Mucosa of gallbladder (tissue), 1 donor: ENCODE measurements around the gene CAD. TPM values are rescaled to one million over a fixed set of nuclear protein-coding genes. Genes with fewer than 3 reads are reported as not detected.
"Not testable (repeated sequence)": the region's sequence is repeated elsewhere in the genome, so short reads cannot be mapped to it uniquely, and the experiment has no call there.

Experiments
- DNase-seq: peaks from one replicate; pipeline ENCODE4 v3.0.0-alpha.2; 2020; ENCODE audit warnings: low spot score
- total RNA-seq: library from RNA; stranded (reverse); gene quantifications from one replicate; pipeline ENCODE4 v1.2.1, GENCODE V29; 2021
- donor health status: DM: no; HTN: no; CAD: no.

Gene CAD
- total RNA-seq, result 26.7 TPM

- DNase-seq, result peak; percentile 85
Measured at GRCh38 chr2:27217173-27218121, at the start of gene CAD. Gene CAD, plus strand, starts transcription at chr2:27217369. Its CDS starts 183 bp downstream, at chr2:27217552.

GRCh38 chr2:27170581-27171337 is 46.4 kb upstream of the CAD start:
- no peak for DNase-seq

GRCh38 chr2:27171351-27171848 is 45.8 kb upstream of the CAD start:
- DNase-seq, result no peak

GRCh38 chr2:27174638-27175037 is 42.5 kb upstream of the CAD start:
- DNase-seq, result no peak

- no peak for DNase-seq
Measured at GRCh38 chr2:27175330-27175729, 41.8 kb upstream of the CAD start.

GRCh38 chr2:27175781-27176180 is 41.4 kb upstream of the CAD start:
- DNase-seq, result not testable (repeated sequence)

- no peak for DNase-seq
Measured at GRCh38 chr2:27177441-27178351, 39.5 kb upstream of the CAD start.

GRCh38 chr2:27178469-27178868 is 38.7 kb upstream of the CAD start:
- DNase-seq, result no peak

GRCh38 chr2:27179344-27180000 is 37.7 kb upstream of the CAD start:
- no peak for DNase-seq

- no peak for DNase-seq
Measured at GRCh38 chr2:27182346-27182745, 34.8 kb upstream of the CAD start.

GRCh38 chr2:27184115-27184514 is 33.1 kb upstream of the CAD start:
- no peak for DNase-seq

- peak; percentile 36 for DNase-seq
Measured at GRCh38 chr2:27185331-27186026, 31.7 kb upstream of the CAD start.

GRCh38 chr2:27186613-27187345 is 30.4 kb upstream of the CAD start:
- no peak for DNase-seq

GRCh38 chr2:27189989-27190388 is 27.2 kb upstream of the CAD start:
- no peak for DNase-seq

- DNase-seq, result peak; percentile 58
Measured at GRCh38 chr2:27191070-27191829, 25.9 kb upstream of the CAD start.

GRCh38 chr2:27194538-27195354 is 22.4 kb upstream of the CAD start:
- no peak for DNase-seq

- not testable (repeated sequence) for DNase-seq
Measured at GRCh38 chr2:27195799-27196198, 21.4 kb upstream of the CAD start.

GRCh38 chr2:27198068-27198467 is 19.1 kb upstream of the CAD start:
- DNase-seq, result not testable (repeated sequence)
